ENCODE data around the gene EMILIN3.

EMILIN3 gene

DNA sequence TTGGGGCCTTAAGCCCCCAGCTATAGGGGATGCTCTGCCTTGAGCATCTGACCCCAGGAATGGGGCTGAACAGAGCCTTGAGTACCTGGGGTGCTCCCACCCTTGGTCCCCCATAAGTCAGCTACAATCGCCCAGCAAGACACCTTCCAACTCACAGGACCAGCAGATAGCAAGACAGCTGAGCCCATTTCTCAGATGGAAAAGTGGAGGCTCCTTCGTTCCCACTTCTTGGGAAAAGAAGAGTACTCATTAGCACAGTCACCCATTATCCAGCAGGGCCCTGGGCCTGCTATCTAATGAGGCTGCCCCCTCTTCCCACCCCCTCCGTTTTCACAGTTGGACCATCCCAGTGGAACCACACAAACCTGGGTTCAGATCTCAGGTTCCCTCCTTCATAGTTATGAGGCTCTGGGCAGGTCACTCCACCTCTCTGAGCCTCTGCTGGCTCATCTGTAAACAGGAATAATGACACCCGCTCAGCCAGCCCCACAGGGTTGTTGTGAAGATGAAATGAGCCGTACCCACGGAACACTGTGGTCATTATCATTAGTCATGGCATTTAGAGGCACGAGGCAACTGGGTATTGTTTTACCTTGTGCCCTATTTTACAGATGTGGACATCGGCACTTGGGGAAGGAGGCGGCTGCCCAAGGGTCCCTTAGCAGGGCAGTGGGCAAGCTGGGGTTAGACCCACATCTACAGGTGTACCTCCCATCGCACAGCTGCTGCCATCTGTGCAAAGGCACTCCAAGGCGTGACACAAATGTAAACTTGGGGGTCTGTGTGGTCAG lies 21.5 kb downstream of the EMILIN3 start:
- DNase-seq: no peak

DNA sequence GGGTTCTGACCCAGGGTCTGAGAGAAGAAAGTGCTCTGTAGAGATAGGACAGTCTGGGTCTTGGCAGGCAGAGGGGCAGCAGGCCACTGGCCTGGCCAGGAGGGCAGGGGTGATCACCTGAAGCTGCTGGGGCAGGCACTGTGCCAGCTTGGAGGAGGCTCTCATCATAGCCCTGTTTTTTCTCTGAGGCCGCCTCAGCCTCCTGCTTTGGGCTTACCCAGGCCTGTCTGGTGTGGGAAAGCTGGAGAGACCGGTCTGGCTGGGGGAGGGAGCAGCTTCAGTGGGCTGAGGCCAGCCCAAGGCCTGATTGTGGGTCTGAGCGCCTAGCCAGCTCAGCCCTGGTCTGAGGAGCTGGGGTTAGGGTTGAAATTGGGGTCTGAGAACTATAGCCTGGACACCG lies 22.1 kb downstream of the EMILIN3 start:
- DNase-seq: no peak

- DNase-seq: no peak
Observed at GRCh38 chr20:41342474-41343464, 23.8 kb downstream of the EMILIN3 start.

DNA sequence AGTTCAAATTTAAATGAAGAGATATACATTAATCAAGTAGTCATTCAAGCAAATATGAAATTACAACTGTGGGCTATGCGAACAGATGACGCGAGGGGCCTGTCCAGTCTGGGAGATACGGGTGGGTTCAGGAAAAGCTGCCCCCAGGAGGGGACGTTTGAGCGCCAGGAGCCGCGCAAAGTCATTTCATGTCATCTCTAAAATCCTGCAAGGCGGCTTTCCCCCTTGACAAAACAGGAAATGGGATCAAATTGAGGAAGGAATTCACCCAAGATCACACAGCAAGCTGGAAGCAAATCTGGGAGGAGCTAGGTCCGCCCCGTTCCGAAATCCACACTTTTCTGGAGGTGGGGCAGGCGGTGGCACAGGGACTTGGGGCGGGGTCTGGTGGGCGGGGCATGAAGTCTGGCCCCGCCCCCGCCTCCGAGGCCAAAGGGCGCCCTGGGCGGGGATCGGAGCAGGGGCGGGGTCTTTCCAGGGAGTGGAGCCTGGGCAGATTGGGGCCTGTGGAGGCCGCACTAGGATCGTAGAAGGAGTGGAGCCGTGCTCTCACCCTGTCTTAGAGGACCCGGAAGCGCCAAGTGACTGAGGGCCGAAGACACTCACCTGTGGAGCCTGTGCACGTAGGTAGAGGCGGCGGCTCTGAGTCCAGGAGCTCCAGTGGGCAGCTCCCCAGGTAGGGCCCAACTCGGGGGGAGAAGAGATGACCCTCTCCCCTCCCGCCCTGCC lies 26.1 kb downstream of the EMILIN3 start, which contains the start of gene LPIN3:
LPIN3 (plus strand) TSS at position 495 of the 729 bp plus-strand sequence. CDS start 4,983 bp downstream, outside the sequence.
- peak; percentile 23 to 28 for DNase-seq

DNA sequence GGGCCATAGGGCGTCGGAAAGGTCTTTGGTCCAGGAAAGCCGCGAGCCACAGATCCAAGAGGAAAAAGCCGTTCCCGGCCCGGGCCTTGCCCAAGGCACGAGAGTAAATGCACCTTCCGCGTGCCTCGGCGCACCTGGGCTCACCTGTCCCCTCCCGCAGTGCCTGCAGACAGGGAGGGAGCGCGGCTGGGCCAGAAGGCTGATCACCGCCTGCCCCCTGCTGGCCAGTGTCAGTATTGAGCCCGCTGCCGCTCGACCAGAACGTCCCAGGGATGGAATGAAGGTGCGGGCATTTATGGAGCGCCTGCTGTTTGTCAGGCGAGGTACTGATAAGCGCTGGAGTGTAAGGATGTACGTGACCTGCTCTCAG lies 26.7 kb downstream of the EMILIN3 start:
- DNase-seq: peak; percentile 80 to 83

DNA sequence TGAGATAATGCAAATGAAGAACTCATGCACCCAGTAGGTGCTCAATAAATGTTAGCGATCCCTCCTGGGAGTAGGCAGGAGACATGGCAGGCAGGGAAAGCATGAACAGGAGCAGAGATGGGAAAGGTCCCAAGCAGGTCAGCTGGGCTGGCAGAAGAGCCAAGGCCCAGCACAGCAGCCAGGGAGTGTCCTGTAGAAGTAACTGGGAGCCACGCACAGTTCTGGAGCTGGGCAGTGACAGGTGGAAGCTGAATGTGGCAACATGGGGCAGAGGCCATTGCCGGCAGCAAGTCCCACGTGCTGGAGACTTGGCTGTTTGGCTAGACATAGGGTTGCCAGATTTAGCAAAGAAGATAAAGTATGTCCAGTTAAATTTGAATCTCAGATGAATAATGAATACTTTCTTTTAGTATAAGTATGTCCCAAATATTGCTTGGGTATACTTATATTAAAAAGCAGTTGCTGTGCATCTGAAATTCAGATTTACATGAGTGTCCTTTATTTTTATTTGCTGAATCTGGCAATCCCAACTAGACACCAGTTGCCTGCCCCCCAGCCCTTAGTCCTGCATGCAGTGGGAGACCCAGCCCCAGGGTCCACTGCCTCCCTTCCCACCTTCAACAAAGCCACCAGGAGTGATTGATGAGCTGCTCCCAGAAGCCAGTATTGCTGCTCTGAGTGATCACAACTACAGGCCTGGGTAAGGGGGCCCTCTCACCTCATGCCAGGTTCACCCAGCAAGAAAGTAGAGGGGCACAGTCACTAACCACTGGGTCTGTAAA lies 29.7 kb downstream of the EMILIN3 start:
- DNase-seq: no peak

DNA sequence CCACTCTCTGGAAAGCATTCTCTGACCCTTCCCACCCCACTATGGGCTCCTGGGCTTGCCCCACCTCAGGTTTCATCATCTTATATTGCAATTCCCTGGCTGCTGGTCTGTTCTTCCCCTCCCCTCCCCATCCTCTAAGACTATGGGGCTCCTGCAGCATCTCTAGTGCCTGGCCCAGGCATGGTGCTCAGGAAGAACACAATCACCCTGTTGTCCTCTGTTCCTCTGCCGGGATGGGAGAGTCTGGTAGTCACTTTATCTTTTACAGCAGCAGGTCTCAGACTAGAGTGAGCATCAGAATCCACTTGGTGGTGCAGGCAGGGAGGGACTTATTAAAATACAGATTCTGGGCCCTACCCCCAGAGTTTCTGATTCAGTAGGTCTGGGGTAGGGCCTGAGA lies 31.0 kb downstream of the EMILIN3 start:
- no peak for DNase-seq

- DNase-seq: no peak
Observed at GRCh38 chr20:41334443-41335421, 31.9 kb downstream of the EMILIN3 start.

DNA sequence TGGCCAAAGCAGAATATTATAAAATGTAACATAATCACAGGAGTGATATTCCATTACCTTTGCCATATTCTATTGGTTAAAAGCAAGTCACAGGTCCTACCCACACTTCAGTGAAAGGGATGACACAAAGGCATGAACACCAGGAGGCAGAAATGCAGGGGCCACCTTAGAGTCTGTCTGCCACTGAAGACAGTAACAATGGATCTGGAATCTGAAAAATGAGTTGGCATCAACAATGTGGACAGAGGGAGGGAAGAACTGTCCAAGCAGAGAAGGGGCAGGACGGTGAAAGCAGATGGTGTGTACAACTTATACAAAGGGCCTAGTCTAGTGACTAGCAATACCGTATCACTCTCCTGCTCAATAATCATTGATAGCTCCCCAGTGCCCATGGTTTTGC lies 32.6 kb downstream of the EMILIN3 start:
- DNase-seq: no peak

DNA sequence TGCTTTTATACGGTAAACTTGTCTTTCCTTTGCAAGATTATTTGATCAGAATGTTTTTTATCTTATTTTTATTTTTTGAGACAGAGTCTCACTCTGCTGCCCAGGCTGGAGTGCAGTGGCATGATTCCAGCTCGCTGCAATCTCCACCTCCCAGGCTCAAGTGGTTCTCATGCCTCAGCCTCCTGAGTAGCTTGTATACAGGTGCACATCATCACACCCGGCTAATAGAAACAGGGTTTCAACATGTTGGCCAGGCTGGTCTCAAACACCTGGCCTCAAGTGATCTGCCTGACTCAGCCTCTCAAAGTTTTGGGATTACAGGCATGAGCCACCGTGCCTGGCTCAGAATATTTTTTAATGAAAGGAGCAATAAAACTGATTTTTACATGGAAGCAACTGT lies 34.9 kb downstream of the EMILIN3 start:
- DNase-seq: no peak

DNA sequence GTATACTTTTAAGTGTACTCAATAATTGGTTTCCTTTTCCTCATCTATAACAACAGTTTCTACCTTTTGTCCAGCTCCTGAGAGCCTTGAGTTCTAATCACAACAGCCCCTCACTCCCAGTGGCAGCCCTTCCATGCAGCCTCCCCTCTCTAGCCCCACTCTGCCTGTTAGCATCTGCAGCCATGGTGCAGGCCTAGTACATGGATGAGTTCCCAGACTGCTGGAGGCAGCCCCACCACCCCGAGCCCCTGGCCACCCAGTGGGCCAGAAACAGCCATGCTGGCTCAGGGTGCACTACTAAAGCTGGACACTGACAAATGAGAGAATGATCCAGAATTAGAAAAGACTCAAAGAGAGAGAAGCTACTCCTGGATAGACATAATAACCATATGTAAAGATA lies 35.7 kb downstream of the EMILIN3 start:
- no peak for DNase-seq

DNA sequence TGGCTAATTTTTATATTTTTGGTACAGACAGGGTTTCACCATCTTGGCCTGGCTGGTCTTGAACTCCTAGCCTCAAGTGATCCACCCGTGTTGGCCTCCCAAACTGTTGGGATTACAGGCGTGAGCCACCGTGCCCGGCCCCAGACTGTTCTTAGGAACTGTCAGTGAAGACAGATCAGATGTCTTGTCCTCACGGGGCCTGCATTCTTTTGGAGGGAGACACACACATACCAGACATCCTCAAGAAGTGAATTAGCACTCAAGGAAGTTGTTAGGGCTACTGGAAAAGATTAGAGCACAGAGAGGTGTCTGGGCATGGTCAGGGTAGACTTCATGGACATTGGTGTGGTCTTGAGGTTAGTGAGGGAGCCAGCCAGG lies 36.3 kb downstream of the EMILIN3 start:
- no peak for DNase-seq

DNA sequence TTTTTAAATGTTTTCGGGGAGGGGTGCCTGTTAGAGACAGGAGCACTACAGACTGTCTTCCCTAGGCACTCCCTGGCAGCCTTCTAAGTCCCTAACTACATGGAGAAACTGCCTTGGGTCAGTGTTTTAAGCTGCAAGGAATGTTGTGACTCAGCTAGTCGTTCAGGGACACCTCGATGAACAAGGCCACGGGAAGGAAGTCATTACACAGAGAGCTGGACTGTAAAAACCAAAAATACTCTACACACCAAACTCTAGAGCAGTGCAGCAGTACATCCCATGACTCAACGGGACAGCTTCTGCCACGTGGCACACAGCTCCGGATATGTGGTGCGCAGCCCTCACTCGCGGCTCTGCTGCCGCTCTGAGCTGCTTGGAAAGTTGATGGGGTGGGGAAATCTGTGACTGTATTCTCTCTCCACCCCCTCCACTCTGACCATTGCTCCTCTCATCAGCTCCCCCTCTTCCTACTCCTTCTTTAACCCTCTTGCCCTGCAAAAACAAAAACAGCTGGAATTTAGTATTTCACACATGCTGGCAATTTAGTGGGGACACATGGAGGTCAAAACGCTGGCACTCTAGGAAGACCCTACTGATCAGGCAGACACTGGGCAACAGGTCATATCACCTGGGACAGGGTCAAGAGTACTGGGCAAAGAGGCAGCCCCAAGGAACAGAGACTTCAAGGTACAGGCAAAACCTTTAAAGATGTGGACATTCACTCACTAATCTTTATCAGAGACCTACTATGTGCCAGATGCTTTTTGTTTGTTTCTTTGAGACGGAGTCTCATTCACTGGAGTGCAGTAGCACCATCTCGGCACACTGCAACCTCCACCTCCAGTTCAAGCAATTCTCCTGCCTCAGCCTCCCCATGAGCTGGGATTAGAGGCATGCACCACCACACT lies 36.9 kb downstream of the EMILIN3 start:
- DNase-seq: peak; percentile 56 to 57

DNA sequence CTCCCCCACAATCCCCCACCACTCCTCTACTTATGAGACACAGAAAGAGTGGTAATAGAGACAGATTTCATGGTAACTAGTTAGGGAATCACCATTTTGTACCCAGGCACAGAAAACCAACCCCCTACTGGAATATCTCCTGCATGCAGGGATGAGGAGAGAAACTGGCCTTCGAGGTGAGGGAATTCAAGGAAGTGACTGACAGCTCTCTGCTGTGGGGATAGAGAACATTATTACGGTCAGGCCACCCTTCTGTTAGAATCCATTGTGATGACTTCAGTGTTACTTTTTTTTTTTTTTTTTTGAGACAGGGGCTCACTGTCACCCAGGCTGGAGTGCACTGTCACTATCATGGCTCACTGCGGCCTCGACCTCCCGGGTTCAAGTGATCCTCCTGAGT lies 39.4 kb downstream of the EMILIN3 start:
- DNase-seq: no peak

- no peak for DNase-seq
Observed at GRCh38 chr20:41320976-41321375, 45.6 kb downstream of the EMILIN3 start.

DNA sequence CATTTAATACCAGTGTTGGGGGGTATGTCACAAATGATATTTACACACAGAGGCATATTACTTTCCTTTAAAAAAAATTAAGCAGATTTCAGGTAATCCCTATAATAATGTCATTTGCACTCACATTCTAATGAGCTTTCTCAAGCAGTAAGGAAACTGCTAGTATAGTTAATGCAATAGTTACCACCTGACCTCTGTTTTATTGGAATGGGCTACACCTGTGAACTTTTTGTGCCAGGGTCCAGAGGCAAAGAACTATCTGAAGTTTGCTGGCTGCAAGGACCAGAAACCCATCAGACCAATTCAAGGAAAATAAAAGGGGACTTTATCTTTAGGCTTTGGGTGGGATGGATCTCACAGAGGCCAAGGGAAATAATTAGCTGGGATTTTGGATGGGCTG lies 46.2 kb downstream of the EMILIN3 start:
- DNase-seq: no peak

DNA sequence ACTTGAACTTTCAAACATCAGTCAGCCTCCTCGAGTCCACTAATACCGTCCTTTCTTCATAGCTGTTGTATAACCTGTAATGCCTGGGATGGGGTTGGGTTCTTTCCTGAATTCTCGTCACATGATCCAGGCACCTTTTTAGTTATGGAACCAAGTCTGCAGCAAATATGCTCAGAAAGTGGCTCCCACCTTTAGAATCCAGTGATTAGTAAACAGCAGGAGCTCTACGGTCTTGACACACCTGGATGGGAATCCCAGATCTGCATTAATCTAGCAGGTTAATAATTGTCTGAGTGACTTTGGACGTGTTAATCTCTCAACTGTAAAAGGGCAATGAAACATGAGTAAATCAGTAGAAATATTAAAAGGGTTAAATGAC lies 48.4 kb downstream of the EMILIN3 start:
- no peak for DNase-seq

- DNase-seq: peak; percentile 90 to 93
Observed at GRCh38 chr20:41317546-41318270, 48.9 kb downstream of the EMILIN3 start, which contains the start of gene ZHX3. TSS of gene ZHX3 (minus strand) at chr20:41317731. CDS start at chr20:41204916, 112,815 bp downstream.

All from activated CD4-positive, alpha-beta T cell treated with anti-CD3 and anti-CD28 coated beads, Interleukin-2, amount 50 U/mL, for 4 hours (primary cell).